Nephron (organoid): ENCODE measurements around the gene SOD2.
"Not testable (repeated sequence)": the region's sequence is repeated elsewhere in the genome, so short reads cannot be mapped to it uniquely, and the experiment has no call there.

ENCODE experiments used
- H3K27ac Mint-ChIP-seq, 3 experiments: 2 replicates each; pipeline ENCODE4 v1.8.0; 2020; ENCODE audit warnings: mixed read lengths in 3 of 3, mild to moderate bottlenecking in 2 of 3, moderate library complexity in 1 of 3
- H3K27me3 Mint-ChIP-seq: 2 replicates; pipeline ENCODE4 v1.8.0; 2021; ENCODE audit warnings: low read depth, mild to moderate bottlenecking, moderate library complexity, mixed read lengths
- H3K36me3 Mint-ChIP-seq: 2 replicates; pipeline ENCODE4 v1.8.0; 2020; ENCODE audit warnings: low read depth, mixed read lengths
- H3K4me1 Mint-ChIP-seq: 2 replicates; pipeline ENCODE4 v1.8.0; 2020; ENCODE audit warnings: mixed read lengths
- H3K4me3 Mint-ChIP-seq, 3 experiments: 2 replicates each; pipeline ENCODE4 v1.8.0; 2020; ENCODE audit warnings: mild to moderate bottlenecking in 3 of 3, mixed read lengths in 3 of 3, moderate library complexity in 2 of 3
- H3K9me3 Mint-ChIP-seq: 2 replicates; pipeline ENCODE4 v1.8.0; 2020; ENCODE audit warnings: mixed read lengths
- CTCF ChIP-seq, 3 experiments: fragments of 200-600 bp; sonication (generic); IDR thresholded peaks; one replicate each; pipeline ENCODE4 v1.5.0; 2021; ENCODE audit warnings: antibody characterized with exemption in 3 of 3; ENCODE audit not compliant: unreplicated experiment in 3 of 3

SOD2 gene

DNA sequence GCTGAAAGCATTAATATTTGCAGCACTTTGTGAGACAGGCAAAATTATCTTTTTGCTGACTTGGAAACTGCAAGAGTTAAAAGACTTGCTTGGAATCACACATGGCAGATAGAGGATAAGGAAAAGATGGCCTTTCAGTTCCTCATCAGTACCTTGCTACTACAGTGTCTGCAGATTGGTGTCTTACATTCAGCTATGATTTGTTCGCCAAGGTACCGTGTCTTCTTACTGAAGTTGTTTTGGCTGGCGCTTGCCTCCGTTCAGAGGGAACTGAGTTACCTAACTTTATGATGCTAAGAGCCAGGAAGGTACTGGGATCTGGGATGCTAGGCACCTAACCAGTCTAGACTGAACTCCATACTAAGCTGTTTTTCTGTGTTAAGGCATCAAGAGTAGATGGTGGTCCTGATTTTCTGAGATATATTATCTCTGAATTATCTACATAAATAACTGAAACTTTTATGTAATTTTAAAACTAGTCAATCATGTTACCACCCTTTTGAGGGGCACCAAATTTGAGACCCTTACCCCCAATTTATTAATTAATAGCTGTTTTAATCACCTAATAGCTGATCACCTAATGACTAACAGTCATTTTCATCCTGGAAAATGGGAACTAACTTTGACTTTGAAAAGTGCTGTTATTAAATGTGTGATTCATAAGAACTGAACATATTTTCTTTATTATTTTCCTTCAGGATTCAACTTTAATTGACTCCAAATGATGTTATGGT is 36.7 kb upstream of the SOD2 start:
- H3K36me3 Mint-ChIP-seq, result peaks cover 19% of the 10 kb centered on the region
- peak overlapping the region; percentile 89 to 97 (median 94) for H3K4me3 Mint-ChIP-seq
- no peaks in the 10 kb centered on the region for H3K9me3 Mint-ChIP-seq
- no peak for TF ChIP-seq CTCF (IDR thresholded peaks at IDR 0.05; ENCODE audit: unreplicated experiment in 3 of 3)
- no peaks in the 10 kb centered on the region for H3K27me3 Mint-ChIP-seq
- H3K4me1 Mint-ChIP-seq, result peaks cover 36% of the 10 kb centered on the region
- H3K27ac Mint-ChIP-seq, result peak overlapping the region; percentile 96 to 98 (median 98)

DNA sequence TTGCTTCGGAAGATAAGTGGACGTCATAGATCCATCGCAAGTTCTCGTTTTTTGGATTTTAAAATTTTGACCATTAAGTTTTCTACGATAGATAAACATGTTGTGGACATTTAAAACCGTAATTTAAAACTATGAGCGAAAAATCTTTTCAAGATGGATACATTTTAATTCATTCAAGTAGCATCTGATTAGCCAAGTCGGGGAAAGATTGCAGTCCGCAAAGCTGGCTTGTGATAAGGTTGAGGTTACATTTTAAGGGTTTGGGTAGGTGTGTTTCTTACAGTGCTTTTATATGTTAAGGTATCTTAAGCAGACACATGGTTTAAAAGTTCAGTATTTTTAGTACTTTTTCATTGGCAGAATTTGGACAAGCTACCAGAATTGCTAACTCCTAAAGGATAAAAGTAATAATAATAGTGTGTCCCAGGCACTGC is 35.5 kb upstream of the SOD2 start:
- H3K27ac Mint-ChIP-seq, result peak overlapping the region; percentile 96 to 98 (median 98)

GRCh38 chr6:159727717-159728445 is 34.8 kb upstream of the SOD2 start:
- H3K4me1 Mint-ChIP-seq, result peaks cover 35% of the 10 kb centered on the region
- no peaks in the 10 kb centered on the region for H3K9me3 Mint-ChIP-seq
- TF ChIP-seq CTCF (IDR thresholded peaks at IDR 0.05; ENCODE audit: unreplicated experiment in 3 of 3), result no peak
- peak overlapping the region; percentile 89 to 97 (median 94) for H3K4me3 Mint-ChIP-seq
- H3K27me3 Mint-ChIP-seq, result no peaks in the 10 kb centered on the region
- peak overlapping the region; percentile 96 to 98 (median 98) for H3K27ac Mint-ChIP-seq
- peaks cover 32% of the 10 kb centered on the region for H3K36me3 Mint-ChIP-seq

More for the DNA sequence above, 35.5 kb upstream of the SOD2 start:
- TF ChIP-seq CTCF (IDR thresholded peaks at IDR 0.05; ENCODE audit: unreplicated experiment in 3 of 3), result no peak
- H3K4me1 Mint-ChIP-seq, result peaks cover 36% of the 10 kb centered on the region
- H3K27me3 Mint-ChIP-seq, result no peaks in the 10 kb centered on the region
- peaks cover 27% of the 10 kb centered on the region for H3K36me3 Mint-ChIP-seq
- peak overlapping the region; percentile 89 to 97 (median 94) for H3K4me3 Mint-ChIP-seq
- H3K9me3 Mint-ChIP-seq, result no peaks in the 10 kb centered on the region

GRCh38 chr6:159726918-159727716 is 34.1 kb upstream of the SOD2 start, which contains the start of gene WTAP:
TSS of gene WTAP (plus strand) at chr6:159727506. CDS start at chr6:159736266, 8,760 bp downstream.
- no peak for TF ChIP-seq CTCF (IDR thresholded peaks at IDR 0.05; ENCODE audit: unreplicated experiment in 3 of 3)
- Mint-ChIP-seq H3K4me3 (peak within 1 kb of the TSS; percentile 96 to 97 (median 97)), H3K27ac (peak within 1 kb of the TSS; percentile 99 to 100 (median 100)), H3K9me3 (no peaks in the 10 kb centered on the region), H3K36me3 (peaks cover 34% of the 10 kb centered on the region), H3K4me1 (peaks cover 32% of the 10 kb centered on the region), H3K27me3 (no peaks in the 10 kb centered on the region)

GRCh38 chr6:159726255-159726917 is 33.3 kb upstream of the SOD2 start:
- peaks cover 32% of the 10 kb centered on the region for H3K4me1 Mint-ChIP-seq
- TF ChIP-seq CTCF (IDR thresholded peaks at IDR 0.05; ENCODE audit: unreplicated experiment in 3 of 3), result no peak
- H3K9me3 Mint-ChIP-seq, result no peaks in the 10 kb centered on the region
- H3K36me3 Mint-ChIP-seq, result peaks cover 33% of the 10 kb centered on the region
- H3K27me3 Mint-ChIP-seq, result no peaks in the 10 kb centered on the region
- H3K4me3 Mint-ChIP-seq, result peak overlapping the region; percentile 96 to 97 (median 97)
- peak overlapping the region; percentile 99 to 100 (median 100) for H3K27ac Mint-ChIP-seq

GRCh38 chr6:159725208-159725607 is 32.2 kb upstream of the SOD2 start:
- H3K9me3 Mint-ChIP-seq, H3K27me3 Mint-ChIP-seq: not testable (repeated sequence)
- peaks cover 27% of the 10 kb centered on the region for H3K4me1 Mint-ChIP-seq
- peak overlapping the region; percentile 59 to 69 (median 69) for H3K4me3 Mint-ChIP-seq
- H3K36me3 Mint-ChIP-seq, result peaks cover 30% of the 10 kb centered on the region
- peak overlapping the region in 1 of 3 experiments; percentile 100 for H3K27ac Mint-ChIP-seq
